HPDE6-E6E7 (cell line): Measurements from ENCODE around the gene PRICKLE1.
"Not testable (repeated sequence)": the region's sequence is repeated elsewhere in the genome, so short reads cannot be mapped to it uniquely, and the experiment has no call there.

ENCODE experiments used
- DNase-seq: peaks from one replicate; pipeline ENCODE4 v3.0.0; 2011; ENCODE audit warnings: missing footprints; ENCODE audit errors: extremely low spot score

Gene PRICKLE1

GRCh38 chr12:42556917-42557316 lies 32.6 kb downstream of the PRICKLE1 start:
- DNase-seq, result no peak

GRCh38 chr12:42552822-42553221 lies 36.7 kb downstream of the PRICKLE1 start:
- DNase-seq, result no peak

GRCh38 chr12:42550800-42551199 lies 38.7 kb downstream of the PRICKLE1 start:
- no peak for DNase-seq

GRCh38 chr12:42546709-42547108 lies 42.8 kb downstream of the PRICKLE1 start:
- no peak for DNase-seq

- DNase-seq, result no peak
Observed at GRCh38 chr12:42541965-42542364, 47.6 kb downstream of the PRICKLE1 start.

GRCh38 chr12:42541308-42541707 lies 48.2 kb downstream of the PRICKLE1 start:
- not testable (repeated sequence) for DNase-seq

GRCh38 chr12:42539696-42540095 lies 49.9 kb downstream of the PRICKLE1 start:
- no peak for DNase-seq

- no peak for DNase-seq
Observed at GRCh38 chr12:42538203-42538602, 51.3 kb downstream of the PRICKLE1 start.

GRCh38 chr12:42534184-42534838 lies 55.2 kb downstream of the PRICKLE1 start:
- DNase-seq, result no peak

- DNase-seq, result no peak
Observed at GRCh38 chr12:42530284-42530683, 59.3 kb downstream of the PRICKLE1 start.

- DNase-seq, result no peak
Observed at GRCh38 chr12:42525444-42525843, 64.1 kb downstream of the PRICKLE1 start.

GRCh38 chr12:42524716-42525115 lies 64.8 kb downstream of the PRICKLE1 start:
- no peak for DNase-seq

- DNase-seq, result no peak
Observed at GRCh38 chr12:42516573-42516972, 73.0 kb downstream of the PRICKLE1 start.

- no peak for DNase-seq
Observed at GRCh38 chr12:42511656-42512055, 77.9 kb downstream of the PRICKLE1 start.

GRCh38 chr12:42510823-42511222 lies 78.7 kb downstream of the PRICKLE1 start:
- DNase-seq, result no peak

- no peak for DNase-seq
Observed at GRCh38 chr12:42508913-42509460, 80.6 kb downstream of the PRICKLE1 start.

GRCh38 chr12:42507565-42507964 lies 82.0 kb downstream of the PRICKLE1 start:
- no peak for DNase-seq

GRCh38 chr12:42507081-42507480 lies 82.5 kb downstream of the PRICKLE1 start:
- no peak for DNase-seq

GRCh38 chr12:42504049-42504448 lies 85.5 kb downstream of the PRICKLE1 start:
- no peak for DNase-seq

GRCh38 chr12:42502682-42503081 lies 86.9 kb downstream of the PRICKLE1 start:
- no peak for DNase-seq

- DNase-seq, result no peak
Observed at GRCh38 chr12:42498549-42499247, 90.8 kb downstream of the PRICKLE1 start.

- DNase-seq, result no peak
Observed at GRCh38 chr12:42496886-42497285, 92.7 kb downstream of the PRICKLE1 start.

- no peak for DNase-seq
Observed at GRCh38 chr12:42495244-42495643, 94.3 kb downstream of the PRICKLE1 start.
